Ascending aorta (tissue), 2 donors: ENCODE data around the gene TFRC. TPM values are rescaled to one million over a fixed set of nuclear protein-coding genes. Genes with fewer than 3 reads are reported as not detected.

Experiments
- DNase-seq, 2 donors: peaks; one replicate each; pipeline ENCODE4 v3.0.0-alpha.2; 2019; ENCODE audit warnings: low spot score in 2 of 2
- H3K27ac ChIP-seq, 2 donors: fragments of 200-600 bp; sonication (generic); one replicate each; pipeline ENCODE4 v1.5.1; 2016 to 2017; ENCODE audit warnings: mild to moderate bottlenecking in 1 of 2
- H3K27me3 ChIP-seq: fragments of 200-600 bp; sonication (generic); one replicate; pipeline ENCODE4 v1.5.1; 2017
- H3K36me3 ChIP-seq, 2 donors: fragments of 200-600 bp; sonication (generic); one replicate each; pipeline ENCODE4 v1.5.1; 2016
- H3K4me1 ChIP-seq, 2 donors: fragments of 200-600 bp; sonication (generic); one replicate each; pipeline ENCODE4 v1.5.1; 2016 to 2017; ENCODE audit warnings: mild to moderate bottlenecking in 1 of 2
- H3K4me3 ChIP-seq, 2 donors: fragments of 200-600 bp; sonication (generic); one replicate each; pipeline ENCODE4 v1.5.1; 2016 to 2017; ENCODE audit warnings: mild to moderate bottlenecking in 1 of 2
- H3K9me3 ChIP-seq, 2 donors: fragments of 200-600 bp; sonication (generic); one replicate each; pipeline ENCODE4 v1.5.1; 2016
- intact Hi-C: fragments of 100-400 bp; cut with DNase I; formaldehyde crosslinking; loops from one replicate; pipeline ENCODE4 v1.15.1; 2023
- total RNA-seq: library from RNA; depleted of rRNA; stranded (reverse); fragments of >200 nt; gene quantifications from one replicate; pipeline ENCODE4 v1.1.0, GENCODE V29; 2016
- TF ChIP-seq, protein P1 (sequence below), 3 experiments: fragments of 200-600 bp in 2 of 3; fragments of 450-650 bp in 1 of 3; sonication (generic) in 2 of 3; IDR thresholded peaks; one replicate each; pipeline ENCODE4 v1.5.1; 2016 to 2019; ENCODE audit warnings: antibody characterized with exemption in 3 of 3, mild to moderate bottlenecking in 1 of 3, moderate library complexity in 1 of 3

TFRC gene
- total RNA-seq, 1 donor from 2014 or later = 30.1 TPM

DNA sequence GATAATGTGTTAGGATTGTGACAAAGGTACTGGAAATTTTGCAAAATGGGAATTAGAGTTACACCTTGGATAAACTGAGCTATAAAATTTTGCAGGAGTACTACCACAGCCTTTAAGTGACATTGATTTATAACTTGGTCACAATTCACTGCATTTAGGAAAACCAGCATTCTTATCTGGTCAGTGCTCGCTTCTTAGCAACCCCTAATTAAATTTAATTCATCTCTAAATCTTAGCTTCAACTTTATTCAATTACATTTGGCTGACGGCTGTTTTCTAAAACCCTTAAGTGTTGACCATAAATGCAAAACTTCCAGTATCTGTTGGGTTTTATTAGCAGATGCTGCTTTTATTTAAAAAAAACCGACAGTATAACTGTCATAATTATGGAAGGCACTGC lies 31.3 kb downstream of the TFRC start:
- Histone ChIP-seq H3K4me1 (no peaks in the 10 kb centered on the region), H3K27ac (no peak overlapping the region), H3K36me3 (peaks cover 43 to 56% of the 10 kb centered on the region in 2 donors), H3K4me3 (no peak overlapping the region), H3K9me3 (no peaks in the 10 kb centered on the region), H3K27me3 (no peaks in the 10 kb centered on the region)
- TF ChIP-seq, protein P1, sequence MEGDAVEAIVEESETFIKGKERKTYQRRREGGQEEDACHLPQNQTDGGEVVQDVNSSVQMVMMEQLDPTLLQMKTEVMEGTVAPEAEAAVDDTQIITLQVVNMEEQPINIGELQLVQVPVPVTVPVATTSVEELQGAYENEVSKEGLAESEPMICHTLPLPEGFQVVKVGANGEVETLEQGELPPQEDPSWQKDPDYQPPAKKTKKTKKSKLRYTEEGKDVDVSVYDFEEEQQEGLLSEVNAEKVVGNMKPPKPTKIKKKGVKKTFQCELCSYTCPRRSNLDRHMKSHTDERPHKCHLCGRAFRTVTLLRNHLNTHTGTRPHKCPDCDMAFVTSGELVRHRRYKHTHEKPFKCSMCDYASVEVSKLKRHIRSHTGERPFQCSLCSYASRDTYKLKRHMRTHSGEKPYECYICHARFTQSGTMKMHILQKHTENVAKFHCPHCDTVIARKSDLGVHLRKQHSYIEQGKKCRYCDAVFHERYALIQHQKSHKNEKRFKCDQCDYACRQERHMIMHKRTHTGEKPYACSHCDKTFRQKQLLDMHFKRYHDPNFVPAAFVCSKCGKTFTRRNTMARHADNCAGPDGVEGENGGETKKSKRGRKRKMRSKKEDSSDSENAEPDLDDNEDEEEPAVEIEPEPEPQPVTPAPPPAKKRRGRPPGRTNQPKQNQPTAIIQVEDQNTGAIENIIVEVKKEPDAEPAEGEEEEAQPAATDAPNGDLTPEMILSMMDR (IDR thresholded peaks at IDR 0.05) = no peak
- no peak for DNase-seq
- intact Hi-C loops = no loop called here

DNA sequence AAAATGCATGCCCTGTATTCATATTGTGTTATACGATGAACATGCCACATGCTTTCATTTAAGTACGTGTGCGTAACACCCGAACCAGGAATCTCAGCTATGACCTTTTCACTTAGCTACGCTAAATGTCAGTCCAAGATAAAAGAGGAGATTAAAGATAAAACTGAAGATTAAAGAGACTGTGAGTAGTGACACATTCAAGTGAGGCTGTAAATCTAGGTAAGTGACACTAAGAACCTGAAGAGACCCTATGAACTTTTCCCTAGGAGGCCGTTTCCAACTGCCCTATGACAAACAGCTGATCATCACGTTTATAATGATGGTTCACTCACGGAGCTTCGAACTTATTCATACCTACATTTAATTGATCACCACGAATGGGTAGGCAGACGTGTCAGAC lies 32.2 kb downstream of the TFRC start:
- H3K4me1 ChIP-seq = no peaks in the 10 kb centered on the region
- DNase-seq = no peak
- H3K4me3 ChIP-seq = no peak overlapping the region
- H3K9me3 ChIP-seq = no peaks in the 10 kb centered on the region
- no peak overlapping the region for H3K27ac ChIP-seq
- no peaks in the 10 kb centered on the region for H3K27me3 ChIP-seq
- intact Hi-C loops = no loop called here
- peaks cover 35 to 47% of the 10 kb centered on the region in 2 donors for H3K36me3 ChIP-seq
- TF ChIP-seq, protein P1 (IDR thresholded peaks at IDR 0.05) = no peak

DNA sequence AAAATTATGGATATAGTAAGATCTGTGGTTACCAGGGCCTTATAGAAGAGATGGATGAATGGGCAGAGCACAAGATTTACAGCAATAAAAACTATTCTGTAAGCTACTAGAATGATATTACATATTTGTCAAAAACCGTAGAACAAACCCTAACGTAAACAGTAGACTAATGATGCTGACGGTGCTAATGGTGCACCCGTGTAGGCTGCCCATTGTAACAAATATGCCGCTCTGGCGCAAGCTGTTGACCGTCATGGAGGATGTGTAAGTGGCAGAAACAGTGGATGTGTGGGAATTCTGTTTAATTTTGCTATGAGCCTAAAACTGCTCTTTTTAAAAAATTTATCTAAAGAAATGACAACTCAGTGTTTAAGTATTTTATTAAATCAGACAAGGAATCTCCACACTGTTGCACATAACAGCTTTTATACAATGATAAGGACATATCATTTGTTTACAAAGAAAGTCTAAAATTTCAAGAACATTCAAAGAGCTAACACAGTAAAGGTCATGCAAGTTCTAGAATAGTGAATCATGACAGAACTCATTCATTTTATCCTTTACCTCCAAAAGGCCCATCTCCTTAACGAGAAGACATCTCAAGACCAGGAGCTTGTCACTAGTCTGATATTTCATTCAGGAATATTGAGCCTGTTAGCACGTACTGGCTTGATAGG lies 32.8 kb downstream of the TFRC start:
- H3K4me1 ChIP-seq = no peaks in the 10 kb centered on the region
- no peaks in the 10 kb centered on the region for H3K27me3 ChIP-seq
- no peak for DNase-seq
- H3K27ac ChIP-seq = no peak overlapping the region
- no peak overlapping the region for H3K4me3 ChIP-seq
- H3K36me3 ChIP-seq = peaks cover 30 to 41% of the 10 kb centered on the region in 2 donors
- H3K9me3 ChIP-seq = no peaks in the 10 kb centered on the region
- TF ChIP-seq, protein P1 (IDR thresholded peaks at IDR 0.05) = no peak
- intact Hi-C loops = no loop called here

DNA sequence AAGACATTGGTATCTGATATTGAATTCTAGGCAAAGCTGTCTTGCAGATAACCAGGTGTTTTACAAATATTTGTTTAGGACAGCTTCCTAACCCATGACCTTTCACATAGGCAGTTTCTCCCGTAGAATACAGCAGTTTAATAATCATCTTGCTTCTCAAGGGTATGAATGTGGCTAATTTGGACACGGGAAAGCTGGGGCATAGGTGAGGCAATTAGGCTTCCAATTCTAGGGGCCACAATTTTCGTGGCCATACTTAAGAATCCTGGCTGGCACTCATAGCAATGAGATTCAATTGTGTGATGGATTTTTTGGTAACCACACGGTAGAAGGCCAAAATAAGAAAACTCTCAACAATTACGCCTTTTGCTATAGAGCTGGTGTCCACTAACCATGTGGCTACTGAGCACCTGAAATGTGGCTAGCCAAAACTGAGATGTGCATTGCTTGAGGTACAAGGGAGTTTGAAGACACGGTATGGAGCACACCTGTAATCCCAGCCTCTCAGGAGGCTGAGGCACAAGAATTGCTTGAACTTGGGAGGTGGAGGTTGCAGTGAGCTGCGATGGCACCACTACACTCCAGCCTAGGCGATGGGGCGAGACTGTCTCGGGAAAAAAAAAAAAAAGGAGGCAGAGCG lies 34.4 kb downstream of the TFRC start:
- Histone ChIP-seq H3K27me3 (no peaks in the 10 kb centered on the region), H3K9me3 (no peaks in the 10 kb centered on the region), H3K4me3 (no peak overlapping the region), H3K36me3 (peaks cover 23 to 25% of the 10 kb centered on the region in 2 donors), H3K27ac (no peak overlapping the region), H3K4me1 (no peaks in the 10 kb centered on the region)
- DNase-seq = no peak
- TF ChIP-seq, protein P1 (IDR thresholded peaks at IDR 0.05) = no peak
- intact Hi-C loops = no loop called here

DNA sequence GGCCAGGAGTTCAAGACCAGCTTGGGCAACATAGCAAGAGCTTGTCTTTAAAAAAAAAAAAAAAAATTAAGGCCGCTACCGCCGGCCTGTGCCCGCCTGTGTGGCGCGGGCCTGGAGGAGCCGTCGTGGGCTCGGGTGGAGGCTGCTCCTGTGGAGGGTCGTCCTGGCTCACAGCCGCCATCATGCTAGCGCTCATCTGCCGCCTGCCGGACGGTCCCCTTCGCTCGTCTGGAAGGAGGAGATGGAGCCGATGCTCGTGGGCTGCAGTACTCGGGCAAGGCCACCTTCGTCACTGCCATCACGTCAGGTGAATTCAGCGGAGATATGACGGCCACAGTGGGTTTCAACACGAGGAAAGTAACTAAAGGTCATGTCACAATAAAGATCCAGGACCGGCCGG lies 37.4 kb downstream of the TFRC start:
- Histone ChIP-seq H3K4me1 (no peaks in the 10 kb centered on the region), H3K4me3 (no peak overlapping the region), H3K27ac (no peak overlapping the region), H3K27me3 (no peaks in the 10 kb centered on the region), H3K36me3 (no peaks in the 10 kb centered on the region), H3K9me3 (peaks cover 0 to 8% of the 10 kb centered on the region in 2 donors)
- no peak for DNase-seq
- TF ChIP-seq, protein P1 (IDR thresholded peaks at IDR 0.05) = no peak
- intact Hi-C loops = no loop called here
